T-helper 2 cell (primary cell): ENCODE results near the gene ZNF644.
"Not testable (repeated sequence)": the region's sequence is repeated elsewhere in the genome, so short reads cannot be mapped to it uniquely, and the experiment has no call there.

Experiments
- DNase-seq, 5 experiments: peaks; one replicate each; pipeline versions ENCODE4 v3.0.0 to v3.0.0-alpha.2; 2012 to 2022

ZNF644 gene

DNA sequence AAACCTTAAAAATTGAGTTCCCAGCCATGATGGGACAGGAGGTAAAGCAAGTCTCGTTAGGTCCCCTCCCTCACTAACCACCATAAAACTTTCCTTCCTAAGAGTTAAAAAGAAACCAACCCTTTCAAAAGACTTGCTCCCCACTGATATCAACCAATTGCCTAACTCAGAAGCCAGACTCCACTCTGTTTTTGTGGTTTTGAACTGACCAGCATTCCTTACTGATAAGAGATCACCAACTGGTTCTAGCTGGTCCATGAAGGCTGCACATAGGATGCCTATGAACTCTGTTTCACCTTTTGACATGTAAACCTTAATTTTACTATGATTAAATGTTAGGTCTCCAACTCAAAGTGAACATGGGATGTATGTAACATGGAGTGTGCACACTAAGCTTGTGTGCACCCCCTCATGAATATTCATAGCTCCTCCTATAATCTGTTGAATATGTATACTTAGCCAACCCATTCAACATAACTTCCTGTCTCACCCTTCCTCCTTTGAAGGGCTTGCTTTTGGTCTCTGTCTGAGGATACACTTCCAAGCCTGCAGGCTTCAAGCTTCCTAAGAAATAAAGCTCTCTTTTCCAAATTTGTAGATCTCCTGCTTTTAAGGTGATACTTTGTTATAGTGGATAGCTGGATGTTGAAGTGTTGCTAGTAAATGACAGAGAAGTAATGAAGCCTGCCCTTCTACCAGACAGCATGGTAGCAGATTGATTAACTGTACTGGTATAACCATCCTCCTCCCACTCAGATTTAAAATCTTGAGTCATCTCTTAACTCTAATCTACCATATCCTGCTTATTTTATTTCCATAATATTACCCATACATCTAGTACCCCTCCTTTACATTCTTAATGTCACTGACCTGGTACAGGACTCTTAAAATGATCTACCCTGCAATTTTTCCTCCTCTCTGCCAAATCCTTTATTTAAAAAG lies 95.6 kb downstream of the ZNF644 start:
- DNase-seq, result no peak

DNA sequence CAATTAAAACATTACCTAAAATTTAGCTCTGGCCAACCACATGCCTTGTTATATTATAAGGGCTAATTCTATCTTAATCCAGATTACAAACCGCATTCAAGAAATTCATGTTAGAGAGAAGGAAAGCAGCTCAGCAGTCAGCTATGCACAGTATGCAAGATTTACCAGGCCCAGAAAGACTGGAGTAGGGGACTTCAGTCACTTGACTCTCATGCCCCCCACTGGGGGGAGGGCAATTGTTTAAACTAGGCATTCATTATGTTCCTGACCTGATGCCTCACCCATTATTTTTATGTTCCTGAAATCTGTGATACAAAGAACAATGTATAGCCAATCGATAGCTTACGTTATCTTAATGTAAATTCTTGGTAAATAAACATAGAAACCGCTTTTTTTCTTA lies 96.9 kb downstream of the ZNF644 start:
- DNase-seq, result no peak

DNA sequence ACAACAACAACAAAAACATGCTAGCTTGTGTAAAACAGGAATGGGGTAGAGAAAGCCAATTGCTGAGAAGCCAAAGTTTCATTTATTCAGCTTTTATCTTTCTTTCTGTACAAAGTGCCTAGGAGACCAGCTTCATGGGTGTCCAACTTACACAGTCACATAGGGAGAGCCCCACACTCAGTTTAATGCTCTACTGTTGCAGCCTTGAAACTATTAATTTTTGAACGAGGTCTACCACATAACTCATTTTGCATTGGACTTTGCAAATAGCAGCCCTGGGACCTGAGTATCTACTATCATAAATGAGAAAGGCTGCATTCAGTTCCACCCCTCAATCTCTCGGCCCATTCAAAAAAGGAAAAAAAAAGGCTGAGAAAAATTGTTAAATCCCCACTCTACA lies 98.8 kb downstream of the ZNF644 start:
- DNase-seq, result no peak

DNA sequence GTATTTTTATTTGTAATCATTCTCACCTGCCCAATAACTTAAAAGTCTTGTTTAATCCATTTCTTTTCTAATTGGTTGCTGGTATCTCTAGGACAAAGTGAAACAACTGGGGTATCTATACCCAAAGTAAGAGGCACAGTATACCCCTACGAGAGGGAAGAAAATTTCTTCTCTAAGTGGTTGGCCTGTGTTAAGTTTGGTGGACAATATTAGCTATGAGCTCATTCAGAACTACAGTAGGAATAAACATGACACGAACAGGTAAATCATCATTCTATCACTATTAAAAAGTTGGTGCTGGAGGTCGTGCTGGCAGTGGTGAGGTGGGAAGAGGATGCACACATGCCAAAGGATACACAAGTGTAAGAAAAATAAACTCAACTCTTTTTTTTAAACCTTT lies 99.6 kb downstream of the ZNF644 start:
- DNase-seq, result no peak

DNA sequence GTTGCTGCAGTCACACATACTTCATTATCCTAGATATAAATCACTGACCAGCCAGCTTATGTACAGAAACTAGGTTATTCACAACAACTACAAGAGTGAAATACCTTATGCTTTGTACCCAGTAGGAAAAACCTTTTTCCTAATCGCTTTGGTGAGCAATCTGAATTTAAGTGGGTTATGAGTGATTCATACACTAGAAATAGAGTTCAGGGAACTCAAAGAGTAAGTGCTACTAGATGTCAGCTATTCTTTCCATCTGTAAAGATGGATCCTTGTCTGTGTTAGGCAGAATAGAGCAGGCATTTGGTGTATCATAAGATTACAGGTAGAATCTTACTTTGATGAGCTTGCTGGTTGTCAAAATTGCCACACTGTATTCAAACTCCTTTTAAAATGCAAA lies 101.9 kb downstream of the ZNF644 start:
- no peak for DNase-seq

DNA sequence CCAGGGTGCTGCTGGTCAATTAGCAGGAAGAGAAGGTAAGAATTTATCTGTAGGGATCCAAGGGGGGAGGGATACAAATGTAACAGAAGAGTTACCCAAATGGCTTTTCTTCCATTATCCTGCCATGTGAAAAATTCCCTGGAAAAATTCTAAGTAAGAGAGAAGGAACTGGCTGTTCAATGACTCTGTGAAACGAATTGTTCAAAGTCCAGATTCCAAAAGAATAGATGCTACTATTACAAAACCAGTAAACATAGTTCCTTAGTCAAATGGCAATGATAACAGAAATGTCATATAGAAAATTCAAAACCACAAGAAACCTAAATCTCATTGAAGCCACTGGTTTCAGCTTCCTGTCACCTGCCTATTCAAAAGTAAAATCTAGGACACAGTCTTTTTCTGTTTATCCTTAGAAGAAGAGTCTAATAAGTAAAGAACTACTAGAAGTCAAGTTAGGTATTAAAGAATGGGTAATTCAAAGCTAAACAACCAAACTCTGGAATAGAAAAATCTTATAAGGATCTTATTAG lies 102.6 kb downstream of the ZNF644 start:
- DNase-seq, result peak in 1 of 5 experiments; percentile 49

DNA sequence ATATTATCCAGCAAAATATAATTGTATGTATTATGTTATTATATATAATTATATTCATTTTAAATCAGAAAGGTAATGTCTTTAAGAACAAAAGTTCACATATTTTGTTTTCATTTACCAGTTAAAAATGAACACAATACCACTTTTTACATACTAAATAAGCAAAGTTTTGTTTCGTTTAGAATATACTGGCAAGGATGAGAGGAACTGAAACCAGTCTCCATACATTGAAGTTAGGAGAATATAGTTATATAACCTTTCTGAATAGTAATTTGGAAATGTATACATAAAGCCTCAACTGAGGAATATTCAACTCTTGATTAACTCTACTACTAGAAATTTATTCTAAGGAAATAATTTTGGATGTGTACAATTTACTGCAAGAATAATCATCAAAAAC lies 110.5 kb downstream of the ZNF644 start:
- no peak for DNase-seq

DNA sequence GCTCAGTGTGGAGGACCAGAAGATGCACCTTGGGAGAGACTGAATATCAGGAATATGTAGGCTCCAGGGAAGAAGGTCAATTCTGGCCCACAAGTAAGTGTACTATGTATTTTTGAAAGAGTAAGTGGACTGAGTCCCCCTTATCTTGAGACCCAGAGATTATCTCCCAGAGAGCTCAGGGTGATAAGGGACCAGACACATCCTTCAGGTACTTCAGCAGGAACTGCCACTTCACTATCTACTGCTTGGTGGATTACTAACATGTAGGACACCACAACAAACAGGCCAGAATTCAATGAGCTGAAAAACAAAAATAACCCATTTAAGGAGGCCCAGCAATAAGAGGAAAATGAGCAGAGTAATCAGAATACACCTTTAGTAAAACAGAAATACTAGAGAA lies 119.2 kb downstream of the ZNF644 start:
- DNase-seq, result no peak

DNA sequence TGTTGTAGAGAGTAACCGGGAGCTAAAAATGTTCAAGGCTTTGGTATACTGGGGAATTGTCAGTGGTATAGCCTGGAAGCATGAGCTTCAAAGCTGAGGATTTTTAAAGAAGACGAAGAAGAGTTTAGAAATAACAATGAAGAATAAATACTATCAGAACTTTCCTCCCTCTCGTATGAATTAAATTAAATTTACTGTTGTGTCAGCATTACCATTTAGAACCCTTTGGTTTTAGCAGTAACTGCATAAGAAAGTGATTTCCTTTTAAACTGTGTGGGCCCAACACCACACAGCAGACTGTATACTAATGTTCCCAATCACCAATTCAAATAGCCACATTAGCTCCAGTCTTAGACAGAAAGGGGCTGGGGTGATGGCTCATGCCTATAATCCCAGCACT lies 122.6 kb downstream of the ZNF644 start:
- no peak for DNase-seq

DNA sequence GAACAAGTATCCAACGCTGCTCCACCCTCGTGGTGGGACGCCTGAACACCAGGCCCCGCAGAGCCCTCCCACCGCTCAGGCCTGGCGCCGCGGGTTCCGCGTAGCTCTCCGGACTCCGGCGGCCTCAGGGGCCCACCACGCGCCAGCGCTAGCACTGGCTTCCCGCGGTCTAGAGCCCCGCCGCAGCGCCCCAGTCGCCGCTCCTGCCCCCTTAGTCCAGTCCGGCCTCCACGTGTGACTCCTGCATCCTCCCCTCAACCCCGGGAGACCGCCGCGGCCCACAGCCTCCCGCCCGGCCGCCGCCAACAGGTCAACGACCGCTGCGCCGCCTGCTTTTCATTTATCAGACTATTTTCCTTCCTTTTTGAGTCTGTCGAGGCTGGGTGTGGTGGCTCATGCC lies 128.2 kb downstream of the ZNF644 start:
- DNase-seq, result not testable (repeated sequence)

DNA sequence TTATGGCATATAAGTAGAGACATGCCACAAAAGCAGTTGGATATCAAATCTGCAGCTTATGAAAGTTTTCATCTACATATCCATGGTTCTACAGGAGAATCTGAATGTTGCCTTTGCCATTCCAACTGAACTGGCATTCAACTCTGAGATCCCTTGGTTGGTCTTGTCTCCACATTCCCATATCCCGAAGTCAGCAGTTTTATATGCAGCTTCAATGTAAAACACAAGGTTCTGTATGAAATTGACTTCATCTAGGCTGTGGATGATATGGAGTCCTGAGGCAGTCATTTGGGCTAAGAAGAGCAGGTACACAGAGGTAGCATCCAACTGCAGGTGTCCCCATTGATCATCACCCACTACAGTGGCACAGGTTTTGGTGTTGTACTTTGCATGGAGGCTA lies 129.0 kb downstream of the ZNF644 start:
- DNase-seq, result not testable (repeated sequence)

DNA sequence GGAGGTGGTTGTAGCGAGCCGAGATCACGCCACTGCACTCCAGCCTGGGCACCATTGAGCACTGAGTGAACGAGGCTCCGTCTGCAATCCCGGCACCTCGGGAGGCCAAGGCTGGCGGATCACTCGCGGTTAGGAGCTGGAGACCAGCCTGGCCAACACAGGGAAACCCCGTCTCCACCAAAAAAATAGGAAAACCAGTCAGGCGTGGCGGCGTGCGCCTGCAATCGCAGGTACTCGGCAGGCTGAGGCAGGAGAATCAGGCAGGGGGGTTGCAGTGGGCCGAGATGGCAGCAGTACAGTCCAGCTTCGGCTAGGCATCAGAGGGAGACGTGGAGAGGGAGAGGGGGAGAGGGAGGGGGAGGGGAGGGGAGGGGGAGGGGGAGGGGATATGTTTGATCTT lies 129.6 kb downstream of the ZNF644 start:
- DNase-seq, result not testable (repeated sequence)

DNA sequence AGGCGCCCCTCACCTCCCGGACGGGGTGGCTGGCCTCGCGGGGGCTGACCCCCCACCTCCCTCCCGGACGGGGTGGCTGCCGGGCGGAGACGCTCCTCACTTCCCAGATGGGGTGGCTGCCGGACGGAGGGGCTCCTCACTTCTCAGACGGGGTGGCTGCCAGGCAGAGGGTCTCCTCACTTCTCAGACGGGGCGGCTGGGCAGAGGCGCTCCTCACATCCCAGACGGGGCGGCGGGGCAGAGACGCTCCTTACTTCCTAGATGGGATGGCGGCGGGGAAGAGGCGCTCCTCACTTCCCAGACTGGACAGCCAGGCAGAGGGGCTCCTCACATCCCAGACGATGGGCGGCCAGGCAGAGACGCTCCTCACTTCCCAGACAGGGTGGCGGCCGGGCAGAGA lies 130.1 kb downstream of the ZNF644 start:
- not testable (repeated sequence) for DNase-seq

DNA sequence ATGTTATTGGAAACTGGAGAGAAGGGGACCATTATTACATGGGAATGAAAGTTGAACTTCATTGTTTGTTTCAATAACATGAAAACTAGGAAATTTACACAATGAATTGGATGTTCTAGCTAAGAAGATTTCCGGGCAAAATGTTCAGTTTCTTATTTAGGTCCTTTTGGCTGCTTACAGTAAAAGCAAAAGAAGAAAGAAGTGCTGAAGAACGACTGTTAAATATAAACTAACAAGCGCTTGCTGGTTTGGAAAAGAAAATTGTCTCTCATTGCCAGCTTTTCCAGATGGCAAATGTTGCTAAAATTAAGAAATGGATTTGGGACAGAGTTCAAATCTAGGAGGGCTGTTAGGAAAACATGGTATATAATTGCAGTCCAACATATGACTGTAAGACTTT lies 139.6 kb downstream of the ZNF644 start:
- DNase-seq, result no peak

DNA sequence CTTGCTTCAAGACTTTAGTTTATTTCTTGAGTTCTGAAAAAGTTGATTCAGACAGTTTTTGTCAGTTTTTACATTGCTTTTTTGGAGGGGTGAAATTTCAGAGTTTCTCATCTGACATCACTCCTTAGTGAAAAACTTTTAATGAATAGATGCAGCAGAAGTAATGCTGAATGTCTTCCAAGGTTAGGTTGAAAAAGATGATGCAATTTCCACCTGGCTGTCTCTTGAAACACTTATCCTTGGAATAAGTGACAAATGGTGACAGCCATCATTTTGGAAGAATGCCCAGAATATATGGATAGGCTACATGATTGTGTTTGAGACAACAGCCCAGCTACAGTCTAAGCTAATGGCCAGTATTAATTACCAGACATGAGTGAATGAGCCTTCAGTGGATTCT lies 140.8 kb downstream of the ZNF644 start:
- no peak for DNase-seq

DNA sequence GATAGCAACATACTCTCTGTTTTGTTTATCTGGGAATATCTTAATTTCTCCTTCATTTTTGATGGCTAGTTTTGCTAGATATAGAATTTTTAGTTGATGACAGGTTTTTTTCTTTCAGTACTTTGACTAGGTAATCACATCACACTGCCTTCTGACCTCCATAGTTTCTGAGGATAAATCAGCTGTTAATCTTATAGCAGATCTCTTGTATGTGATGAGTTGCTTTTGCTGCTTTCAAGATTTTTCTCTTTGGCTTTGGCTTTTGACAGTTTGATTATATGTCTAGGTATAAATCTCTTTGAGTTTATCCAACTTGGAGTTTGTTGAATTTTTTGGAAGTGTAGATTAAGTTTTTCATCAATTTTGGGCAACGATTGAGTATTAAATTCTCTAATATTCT lies 142.6 kb downstream of the ZNF644 start:
- peak in 1 of 5 experiments; percentile 4 for DNase-seq

DNA sequence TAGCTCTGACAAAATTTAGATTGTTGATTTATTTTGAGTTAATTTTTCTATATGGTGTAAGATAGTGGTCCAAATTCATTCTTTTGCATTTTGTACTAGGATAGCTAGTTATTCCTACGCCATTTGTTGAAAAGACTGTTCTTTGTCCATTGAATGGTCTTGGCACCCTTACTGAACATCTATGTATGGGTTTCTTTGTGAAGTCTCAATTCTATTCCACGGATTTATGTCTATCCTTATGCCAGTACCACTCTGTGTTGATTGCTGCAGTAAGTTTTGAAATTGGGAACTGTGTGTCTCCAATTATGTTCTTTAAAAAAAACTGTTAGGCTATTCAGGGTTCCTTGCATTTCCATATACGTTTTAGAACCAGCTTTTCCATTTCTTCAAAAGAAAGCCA lies 145.7 kb downstream of the ZNF644 start:
- no peak for DNase-seq
